ENCODE data around the gene IP6K3.

DNA sequence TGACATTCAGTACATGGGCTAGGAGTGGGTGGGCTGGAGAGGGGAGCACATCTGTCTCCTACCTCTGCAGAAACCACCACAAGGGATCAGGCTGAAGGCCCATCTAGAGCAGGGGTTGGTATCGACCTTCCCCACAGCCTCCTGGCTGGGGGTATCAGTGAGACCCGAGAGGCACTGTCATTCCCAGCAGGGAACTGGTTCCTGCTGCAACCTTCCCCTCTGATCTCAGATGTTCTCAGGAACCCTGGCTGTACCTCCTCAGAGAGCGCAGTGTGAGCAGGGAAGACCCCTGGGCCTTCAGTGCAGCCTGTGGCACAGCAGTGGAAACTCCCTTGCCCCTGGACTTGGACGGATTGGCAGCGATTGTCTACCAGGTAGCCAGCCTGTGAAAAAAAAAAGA, 7.8 kb downstream of the IP6K3 start:
- TF ChIP-seq POLR2AphosphoS5 (IDR thresholded peaks at IDR 0.05; ENCODE audit: borderline replicate concordance, low read depth, low read length) (no peak), EZH2 (IDR thresholded peaks at IDR 0.05) (no peak)
